Epithelial cell of proximal tubule (primary cell): Measurements from ENCODE around the gene CXCR2. TPM values are rescaled to one million over a fixed set of nuclear protein-coding genes. Genes with fewer than 3 reads are reported as not detected.

Experiments used
- DNase-seq: peaks from one replicate; pipeline ENCODE4 v3.0.0-alpha.2; 2011; ENCODE audit warnings: low read depth
- H3K4me3 ChIP-seq: 2 replicates; pipeline ENCODE4 v1.5.1; 2011; ENCODE audit warnings: low read depth, mild to moderate bottlenecking, low read length
- CTCF ChIP-seq: conservative IDR thresholded peaks from 2 replicates; pipeline ENCODE4 v1.5.1; 2012; ENCODE audit warnings: low read depth, mild to moderate bottlenecking, low read length
- total RNA-seq: library from RNA; depleted of rRNA; stranded (reverse); fragments of >200 nt; gene quantifications from 2 replicates; pipeline ENCODE4 v1.2.3, GENCODE V29; 2015

The CXCR2 gene
- total RNA-seq, 1 donor from 2014 or later = not detected

GRCh38 chr2:218152172-218152571 is 26.3 kb downstream of the CXCR2 start:
- TF ChIP-seq CTCF = no peak
- no peak overlapping the region for H3K4me3 ChIP-seq
- DNase-seq = no peak

GRCh38 chr2:218152777-218153176 is 26.9 kb downstream of the CXCR2 start:
- no peak for DNase-seq
- H3K4me3 ChIP-seq = no peak overlapping the region
- TF ChIP-seq CTCF = no peak

GRCh38 chr2:218155953-218156479 is 30.2 kb downstream of the CXCR2 start:
- TF ChIP-seq CTCF = no peak
- no peak for DNase-seq
- no peak overlapping the region for H3K4me3 ChIP-seq

GRCh38 chr2:218161644-218162043 is 35.8 kb downstream of the CXCR2 start:
- DNase-seq = no peak
- TF ChIP-seq CTCF = no peak
- no peak overlapping the region for H3K4me3 ChIP-seq

GRCh38 chr2:218162814-218163213 is 37.0 kb downstream of the CXCR2 start:
- no peak for TF ChIP-seq CTCF
- no peak for DNase-seq
- no peak overlapping the region for H3K4me3 ChIP-seq

- no peak for DNase-seq
- no peak within 1 kb of the TSS for H3K4me3 ChIP-seq
- no peak for TF ChIP-seq CTCF
Measured at GRCh38 chr2:218166791-218167190, 41.0 kb downstream of the CXCR2 start, which contains the start of gene CXCR1. CXCR1 (minus strand) TSS chr2:218166962; CDS start chr2:218165211, 1,751 bp downstream.

- H3K4me3 ChIP-seq = no peak overlapping the region
- TF ChIP-seq CTCF = no peak
- no peak for DNase-seq
Measured at GRCh38 chr2:218168016-218168415, 42.2 kb downstream of the CXCR2 start.
